Measurements from ENCODE around the gene KCNC1.

Gene KCNC1

GRCh38 chr11:17760102-17761029 is 25.8 kb downstream of the KCNC1 start:
- no peak overlapping the region for H3K4me3 Mint-ChIP-seq
- H3K4me1 Mint-ChIP-seq: no peaks in the 10 kb centered on the region
- H3K27me3 Mint-ChIP-seq (ENCODE audit: low read depth): peaks cover 29% of the 10 kb centered on the region
- TF ChIP-seq CTCF (IDR thresholded peaks at IDR 0.05; ENCODE audit: unreplicated experiment in 3 of 3): peak in 2 of 3 experiments; percentile 20 to 35
- H3K27ac Mint-ChIP-seq: no peak overlapping the region
- no peaks in the 10 kb centered on the region for H3K36me3 Mint-ChIP-seq (ENCODE audit: low read depth)
- H3K9me3 Mint-ChIP-seq: peaks cover 10% of the 10 kb centered on the region

DNA sequence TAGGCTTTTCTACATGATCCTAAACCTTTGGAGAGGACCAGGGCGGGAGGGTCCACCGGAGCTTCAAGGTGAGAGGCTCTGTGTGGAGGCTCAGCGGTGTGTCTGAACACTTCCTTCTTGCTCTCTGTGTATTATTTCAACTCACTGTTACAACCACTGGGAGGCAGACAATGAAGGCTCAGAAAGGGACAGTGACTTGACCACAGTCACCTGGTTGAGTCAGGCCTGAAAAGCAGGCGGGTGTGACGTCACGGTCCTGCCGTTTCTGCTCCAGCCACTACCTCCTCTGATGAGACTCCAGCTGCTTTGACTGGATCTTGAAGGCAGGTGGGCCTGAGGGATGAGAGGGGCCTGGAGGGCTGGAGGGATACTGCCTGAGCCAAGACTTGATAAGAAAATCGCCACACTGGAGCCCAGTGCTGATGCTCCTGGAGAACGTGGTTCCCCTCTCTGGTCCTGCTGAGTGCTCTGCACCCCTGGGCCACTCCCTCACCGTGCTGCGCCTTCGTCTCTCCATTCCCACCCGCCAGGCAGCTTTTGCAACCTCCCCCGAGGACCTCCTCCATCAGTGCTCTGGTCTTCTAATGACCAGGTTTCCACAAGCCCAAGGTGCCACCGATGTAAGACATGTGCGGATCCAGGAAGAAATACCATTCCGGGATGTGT is 27.9 kb downstream of the KCNC1 start:
- Mint-ChIP-seq H3K27me3 (ENCODE audit: low read depth) (peaks cover 21% of the 10 kb centered on the region), H3K4me3 (no peak overlapping the region), H3K36me3 (ENCODE audit: low read depth) (no peaks in the 10 kb centered on the region), H3K27ac (no peak overlapping the region), H3K4me1 (no peaks in the 10 kb centered on the region), H3K9me3 (peaks cover 7% of the 10 kb centered on the region)
- TF ChIP-seq CTCF (IDR thresholded peaks at IDR 0.05; ENCODE audit: unreplicated experiment in 3 of 3): no peak

DNA sequence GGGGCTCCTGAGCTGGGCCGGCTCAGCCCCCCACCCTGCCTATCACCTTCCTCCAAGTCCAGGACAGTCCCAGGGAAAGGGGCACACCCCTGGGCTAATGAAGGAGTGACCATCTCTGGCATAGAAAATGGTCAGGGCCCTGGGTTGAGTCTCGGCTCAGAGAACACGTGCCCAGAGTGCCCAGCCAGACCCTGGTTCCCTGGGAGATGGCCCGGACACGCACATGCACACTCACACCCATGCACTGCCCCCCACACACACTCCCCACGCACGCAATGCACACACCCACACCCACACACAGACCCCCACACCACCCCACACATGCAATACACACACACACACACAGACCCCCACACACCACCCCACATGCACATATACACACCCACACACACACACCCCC is 28.7 kb downstream of the KCNC1 start:
- TF ChIP-seq CTCF (IDR thresholded peaks at IDR 0.05; ENCODE audit: unreplicated experiment in 3 of 3): no peak
- Mint-ChIP-seq H3K27ac (no peak overlapping the region), H3K36me3 (ENCODE audit: low read depth) (no peaks in the 10 kb centered on the region), H3K4me3 (no peak overlapping the region), H3K9me3 (peaks cover 7% of the 10 kb centered on the region), H3K4me1 (no peaks in the 10 kb centered on the region), H3K27me3 (ENCODE audit: low read depth) (peaks cover 21% of the 10 kb centered on the region)

DNA sequence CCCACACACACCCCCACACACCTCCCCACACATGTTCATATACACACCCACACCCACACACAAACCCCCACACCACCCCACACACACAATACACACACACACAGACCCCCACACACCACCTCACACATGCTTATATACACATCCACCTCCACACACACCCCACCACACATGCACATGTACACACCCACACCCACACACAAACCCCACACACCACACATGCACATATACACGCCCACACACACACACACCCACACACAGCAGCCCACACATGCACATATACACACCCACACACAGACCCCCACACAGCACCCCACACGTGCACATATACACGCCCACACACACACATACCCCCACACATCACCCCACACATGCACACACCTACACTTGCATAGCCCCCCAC is 29.1 kb downstream of the KCNC1 start:
- Mint-ChIP-seq H3K27ac (no peak overlapping the region), H3K36me3 (ENCODE audit: low read depth) (no peaks in the 10 kb centered on the region), H3K4me3 (no peak overlapping the region), H3K4me1 (no peaks in the 10 kb centered on the region), H3K27me3 (ENCODE audit: low read depth) (peaks cover 21% of the 10 kb centered on the region), H3K9me3 (peaks cover 7% of the 10 kb centered on the region)
- no peak for TF ChIP-seq CTCF (IDR thresholded peaks at IDR 0.05; ENCODE audit: unreplicated experiment in 3 of 3)

- H3K9me3 Mint-ChIP-seq: no peaks in the 10 kb centered on the region
- H3K27me3 Mint-ChIP-seq (ENCODE audit: low read depth): peaks cover 21% of the 10 kb centered on the region
These were observed 30.1 kb downstream of the KCNC1 start for GRCh38 chr11:17764446-17765218.

More at GRCh38 chr11:17764446-17765218, 30.1 kb downstream of the KCNC1 start:
- no peak for TF ChIP-seq CTCF (IDR thresholded peaks at IDR 0.05; ENCODE audit: unreplicated experiment in 3 of 3)
- H3K36me3 Mint-ChIP-seq (ENCODE audit: low read depth): no peaks in the 10 kb centered on the region
- H3K4me3 Mint-ChIP-seq: no peak overlapping the region
- H3K27ac Mint-ChIP-seq: no peak overlapping the region
- no peaks in the 10 kb centered on the region for H3K4me1 Mint-ChIP-seq

Measured in nephron (organoid).